Smooth muscle cell (in vitro differentiated cells): ENCODE results near the gene TMEM184A. TPM values are rescaled to one million over a fixed set of nuclear protein-coding genes. Genes with fewer than 3 reads are reported as not detected.

Source experiments
- DNase-seq: peaks from one replicate; lab custom pipeline; 2025; ENCODE audit not compliant: unreplicated experiment; lab: John Stamatoyannopoulos, UW
- H2AFZ ChIP-seq: fragments of 200-600 bp; sonication (generic); 2 replicates; pipeline ENCODE4 v1.6.0; 2016; ENCODE audit warnings: antibody characterized with exemption, low read depth, mild to moderate bottlenecking
- H3F3A ChIP-seq: fragments of 200-600 bp; sonication (generic); 2 replicates; pipeline ENCODE4 v1.6.0; 2017; ENCODE audit warnings: antibody characterized with exemption, low read depth
- H3K27ac ChIP-seq: fragments of 200-600 bp; sonication (generic); 2 replicates; pipeline ENCODE4 v1.5.1; 2016; ENCODE audit warnings: low read depth, mild to moderate bottlenecking
- H3K27me3 ChIP-seq: fragments of 200-600 bp; sonication (generic); 2 replicates; pipeline ENCODE4 v1.6.1; 2016; ENCODE audit warnings: low read depth, mild to moderate bottlenecking
- H3K36me3 ChIP-seq: fragments of 200-600 bp; sonication (generic); 2 replicates; pipeline ENCODE4 v1.5.1; 2016; ENCODE audit warnings: low read depth
- H3K4me1 ChIP-seq: fragments of 200-600 bp; sonication (generic); 2 replicates; pipeline ENCODE4 v1.5.1; 2016; ENCODE audit warnings: low read depth
- H3K4me2 ChIP-seq: fragments of 200-600 bp; sonication (generic); 2 replicates; pipeline ENCODE4 v1.6.0; 2016; ENCODE audit warnings: mild to moderate bottlenecking
- H3K4me3 ChIP-seq: fragments of 200-600 bp; sonication (generic); 2 replicates; pipeline ENCODE4 v1.5.1; 2016; ENCODE audit warnings: mild to moderate bottlenecking
- H3K79me2 ChIP-seq: fragments of 200-600 bp; sonication (generic); 2 replicates; pipeline ENCODE4 v1.6.0; 2016; ENCODE audit warnings: low read depth, mild to moderate bottlenecking
- H3K9ac ChIP-seq: fragments of 200-600 bp; sonication (generic); 2 replicates; pipeline ENCODE4 v1.6.0; 2016; ENCODE audit warnings: low read depth
- H3K9me3 ChIP-seq: fragments of 200-600 bp; sonication (generic); replicated peaks from 2 replicates; pipeline ENCODE4 v1.5.1; 2016; ENCODE audit warnings: low read depth
- H4K20me1 ChIP-seq: fragments of 200-600 bp; sonication (generic); 2 replicates; pipeline ENCODE4 v1.6.0; 2016; ENCODE audit warnings: low read depth
- CTCF ChIP-seq: fragments of 200-600 bp; sonication (generic); IDR thresholded peaks from 2 replicates; pipeline ENCODE4 v1.5.1; 2017; ENCODE audit warnings: borderline replicate concordance, mild to moderate bottlenecking, antibody characterized with exemption; ENCODE audit not compliant: insufficient read depth, poor library complexity, severe bottlenecking
- WGBS: methylation state at CpG from one replicate; pipeline ENCODE4 v1.1.7; 2016; ENCODE audit warnings: low lambda C conversion rate; 5-methylcytosine and 5-hydroxymethylcytosine counted together
- polyA plus RNA-seq: library from polyadenylated mRNA; unstranded; fragments of >200 nt; fragmentation: Nextera tagmentation; extraction: Ambion mirVana; gene quantifications from 2 replicates; pipeline ENCODE4 v1.2.1, GENCODE V29; 2016
- total RNA-seq: library from RNA; depleted of rRNA; stranded (reverse); fragments of >200 nt; gene quantifications from 2 replicates; pipeline ENCODE4 v1.2.3, GENCODE V29; 2014

Gene TMEM184A
- total and polyA plus RNA-seq, 2 experiments from 2014 or later = 1.6 to 4.8 TPM

- Histone ChIP-seq H3K79me2 (peaks cover 43% of the 10 kb centered on the region), H4K20me1 (peaks cover 27% of the 10 kb centered on the region), H3K27ac (peak overlapping the region; percentile 99), H3K4me1 (peaks cover 16% of the 10 kb centered on the region), H3K9me3 (no peaks in the 10 kb centered on the region), H3K4me2 (peak overlapping the region; percentile 82), H3K9ac (peak overlapping the region; percentile 97), H3K36me3 (no peaks in the 10 kb centered on the region), H3K4me3 (no peak overlapping the region), H3K27me3 (no peaks in the 10 kb centered on the region), H2AFZ (no peak overlapping the region), H3F3A (peaks cover 13% of the 10 kb centered on the region)
- DNase-seq = no peak
- WGBS = 90% methylated on average over 42 of the region's 42 CpGs
- TF ChIP-seq CTCF = no peak
These were observed 20.1 kb downstream of the TMEM184A start for GRCh38 chr7:1535701-1536454.

- Histone ChIP-seq H3K27ac (no peak overlapping the region), H3F3A (peaks cover 13% of the 10 kb centered on the region), H3K27me3 (no peaks in the 10 kb centered on the region), H3K4me2 (no peak overlapping the region), H4K20me1 (peaks cover 27% of the 10 kb centered on the region), H2AFZ (no peak overlapping the region), H3K4me3 (no peak overlapping the region), H3K9ac (no peak overlapping the region), H3K36me3 (no peaks in the 10 kb centered on the region), H3K4me1 (peaks cover 16% of the 10 kb centered on the region), H3K9me3 (no peaks in the 10 kb centered on the region), H3K79me2 (peaks cover 43% of the 10 kb centered on the region)
- TF ChIP-seq CTCF = no peak
- DNase-seq = no peak
- WGBS = 86% methylated on average over 6 of the region's 6 CpGs
These were observed 20.9 kb downstream of the TMEM184A start for GRCh38 chr7:1535100-1535458.

GRCh38 chr7:1534330-1535099 is 21.5 kb downstream of the TMEM184A start:
- H3K4me1 ChIP-seq = peaks cover 16% of the 10 kb centered on the region
- H3K4me2 ChIP-seq = peak overlapping the region; percentile 10
- WGBS = 83% methylated on average over 30 of the region's 30 CpGs
- H3K27me3 ChIP-seq = no peaks in the 10 kb centered on the region
- H3K79me2 ChIP-seq = peaks cover 43% of the 10 kb centered on the region
- no peak overlapping the region for H3K4me3 ChIP-seq
- H3F3A ChIP-seq = peaks cover 13% of the 10 kb centered on the region
- no peaks in the 10 kb centered on the region for H3K36me3 ChIP-seq
- H3K27ac ChIP-seq = peak overlapping the region; percentile 97
- H2AFZ ChIP-seq = no peak overlapping the region
- peak overlapping the region; percentile 31 for H3K9ac ChIP-seq
- no peak for TF ChIP-seq CTCF
- peaks cover 27% of the 10 kb centered on the region for H4K20me1 ChIP-seq
- no peaks in the 10 kb centered on the region for H3K9me3 ChIP-seq
- DNase-seq = no peak
